ENCODE results near the gene ARF5.
"Not testable (repeated sequence)": the region's sequence is repeated elsewhere in the genome, so short reads cannot be mapped to it uniquely, and the experiment has no call there.

The ARF5 gene

DNA sequence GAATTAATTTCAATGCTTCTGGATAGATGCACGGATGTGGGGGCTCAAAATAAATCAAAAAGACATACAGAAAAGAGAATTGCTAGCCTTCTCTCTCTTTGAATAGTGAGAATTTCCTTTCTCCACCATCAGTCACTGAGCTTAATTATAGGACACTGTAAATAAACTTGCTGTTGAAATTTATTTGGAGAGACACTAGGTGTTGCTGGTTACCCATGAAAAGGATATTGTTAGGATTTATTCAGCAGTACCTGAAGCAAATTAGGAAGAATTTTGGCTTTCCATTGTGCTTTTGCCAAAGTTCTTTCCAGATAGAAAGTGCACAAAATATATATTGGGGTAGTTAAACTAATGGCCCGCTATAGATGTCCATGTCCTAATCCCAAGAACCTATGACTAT, 30.4 kb upstream of the ARF5 start:
- no peak; the same call in none of the 2 replicates for TF ChIP-seq CTCF (IDR thresholded peaks at IDR 0.05; ENCODE audit: low read depth, low read length)
- DNase-seq (ENCODE audit: extremely low read depth, low read depth) = no peak

DNA sequence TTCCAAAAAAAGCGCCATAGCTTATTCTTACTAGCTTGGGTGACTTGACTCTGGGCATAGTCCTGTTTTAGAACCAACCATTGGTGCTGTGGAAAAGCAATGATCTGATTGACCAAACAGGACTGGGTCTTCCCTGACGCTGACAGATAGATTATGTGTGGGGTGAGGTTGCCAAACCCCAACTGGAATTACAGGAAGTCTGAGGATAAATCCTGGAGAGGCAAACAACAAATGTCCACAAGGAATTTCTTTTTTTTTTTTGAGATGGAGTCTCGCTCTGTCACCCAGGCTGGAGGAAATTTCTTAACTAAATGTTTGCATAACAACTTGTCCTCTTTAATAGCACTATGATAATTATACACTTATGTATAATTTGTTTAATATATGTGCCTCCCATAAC, 22.0 kb upstream of the ARF5 start:
- TF ChIP-seq CTCF (IDR thresholded peaks at IDR 0.05; ENCODE audit: low read depth, low read length) = no peak
- no peak for DNase-seq (ENCODE audit: extremely low read depth, low read depth)

DNA sequence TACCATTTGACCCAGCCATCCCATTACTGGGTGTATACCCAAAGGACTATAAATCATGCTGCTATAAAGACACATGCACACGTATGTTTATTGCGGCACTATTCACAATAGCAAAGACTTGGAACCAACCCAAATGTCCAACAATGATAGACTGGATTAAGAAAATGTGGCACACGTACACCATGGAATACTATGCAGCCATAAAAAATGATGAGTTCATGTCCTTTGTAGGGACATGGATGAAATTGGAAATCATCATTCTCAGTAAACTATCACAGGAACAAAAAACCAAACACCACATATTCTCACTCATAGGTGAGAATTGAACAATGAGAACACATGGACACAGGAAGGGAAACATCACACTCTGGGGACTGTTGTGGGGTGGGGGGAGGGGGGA, 20.2 kb upstream of the ARF5 start:
- DNase-seq (ENCODE audit: extremely low read depth, low read depth) = not testable (repeated sequence)

DNA sequence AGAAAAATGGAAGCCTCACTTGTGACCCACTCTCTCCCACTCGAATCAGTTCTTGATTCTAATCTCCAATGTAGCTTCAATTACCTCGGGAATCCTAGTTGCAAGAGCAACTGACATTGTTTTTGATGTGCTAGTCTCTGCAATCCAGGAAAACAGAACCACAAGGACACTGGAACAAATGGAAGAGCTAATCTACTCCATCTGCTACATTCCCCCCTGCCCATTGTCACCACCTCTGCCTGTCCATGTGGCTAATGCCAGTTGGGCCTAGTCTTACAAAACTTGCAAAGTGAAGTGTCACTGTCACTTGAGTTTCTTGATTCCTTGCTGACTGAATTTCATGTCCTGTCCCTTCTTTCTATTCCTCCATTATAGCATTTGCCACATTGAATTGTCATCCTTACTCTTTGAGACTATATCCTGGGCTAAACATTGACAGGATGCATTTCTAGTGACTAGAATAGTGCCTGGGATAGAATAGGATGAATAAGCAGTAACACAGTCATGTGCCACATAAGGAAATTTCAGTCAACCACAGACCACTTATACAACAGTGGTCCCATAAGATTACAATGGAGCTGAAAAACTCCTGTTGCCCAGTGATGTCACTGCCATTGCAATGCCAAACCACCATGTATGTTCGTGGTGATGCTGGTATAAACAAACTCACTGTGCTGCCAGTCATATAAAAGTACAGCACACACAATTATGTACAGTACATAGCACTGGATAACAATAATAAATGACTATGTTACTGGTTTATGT, 16.3 kb upstream of the ARF5 start:
- DNase-seq (ENCODE audit: extremely low read depth, low read depth) = no peak
- no peak for TF ChIP-seq CTCF (IDR thresholded peaks at IDR 0.05; ENCODE audit: low read depth, low read length)

DNA sequence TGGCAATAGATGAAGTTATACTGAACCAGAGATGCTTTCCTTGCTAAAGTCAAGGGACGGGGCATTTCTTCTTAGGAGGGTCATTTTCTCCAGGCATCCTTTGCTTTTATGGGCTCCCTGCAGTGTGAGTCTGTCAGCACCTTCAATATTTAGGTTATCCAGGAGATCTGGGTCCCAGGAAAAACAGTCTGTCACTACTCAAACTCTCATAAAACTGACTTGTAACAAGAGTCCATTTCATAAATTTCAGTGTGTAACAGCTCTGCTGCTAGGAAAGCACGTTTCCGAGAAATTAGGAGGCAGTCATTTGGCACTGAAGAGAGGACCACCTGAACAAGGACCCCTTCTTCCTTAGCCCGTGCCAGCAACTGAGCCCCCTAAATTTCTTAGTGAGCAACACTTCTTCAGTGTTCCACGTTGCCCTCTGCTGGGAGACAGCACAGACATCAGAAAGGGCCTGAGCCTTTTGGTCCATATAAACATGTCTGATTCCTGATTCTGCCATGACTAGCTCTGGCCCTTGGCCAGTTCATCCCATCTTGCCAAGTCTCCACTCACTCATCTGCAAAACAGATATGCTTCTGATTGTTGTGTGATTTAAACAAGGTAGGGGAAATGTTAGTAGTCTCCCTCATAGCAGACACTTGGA, 10.1 kb upstream of the ARF5 start:
- DNase-seq (ENCODE audit: extremely low read depth, low read depth) = no peak

GRCh38 chr7:127578711-127579275, 9.4 kb upstream of the ARF5 start:
- no peak for DNase-seq (ENCODE audit: extremely low read depth, low read depth)
- TF ChIP-seq CTCF (IDR thresholded peaks at IDR 0.05; ENCODE audit: low read depth, low read length) = no peak

More for the DNA sequence above, 10.1 kb upstream of the ARF5 start:
- TF ChIP-seq CTCF (IDR thresholded peaks at IDR 0.05; ENCODE audit: low read depth, low read length) = peak; percentile 22

DNA sequence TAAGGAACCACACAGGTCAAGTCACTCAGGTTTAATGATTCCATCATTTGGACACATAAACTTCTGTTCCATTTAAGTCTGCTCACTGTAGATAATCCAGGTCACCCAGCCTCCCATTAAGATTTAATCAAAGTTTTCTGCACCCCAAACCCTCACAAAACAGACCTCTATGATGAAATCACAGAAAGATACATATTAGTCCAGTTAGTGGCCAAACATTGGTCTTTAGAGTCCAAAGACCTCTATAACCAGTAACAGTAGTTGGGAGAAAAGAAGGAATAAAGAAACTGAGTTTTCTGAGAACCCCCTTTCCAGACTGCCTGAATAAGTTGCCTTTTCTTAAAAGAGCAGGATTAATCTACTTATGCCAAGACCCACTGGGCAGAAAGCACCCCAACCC, 7.6 kb upstream of the ARF5 start:
- no peak for DNase-seq (ENCODE audit: extremely low read depth, low read depth)
- TF ChIP-seq CTCF (IDR thresholded peaks at IDR 0.05; ENCODE audit: low read depth, low read length) = no peak

Measured in AG09319 (cell line).